Measurements from ENCODE around the gene ECM2. TPM values are rescaled to one million over a fixed set of nuclear protein-coding genes. Genes with fewer than 3 reads are reported as not detected.

The ECM2 gene
- total and polyA plus RNA-seq, 2 experiments from 2014 or later, result 4.0 to 20.8 TPM

- Histone ChIP-seq H3K27me3 (no peaks in the 10 kb centered on the region), H3K9me2 (replicated peaks; ENCODE audit: insufficient read depth) (no peaks in the 10 kb centered on the region), H3K4me1 (ENCODE audit: insufficient read depth) (peaks cover 11% of the 10 kb centered on the region), H4K20me1 (ENCODE audit: insufficient read depth, poor library complexity, severe bottlenecking) (no peaks in the 10 kb centered on the region), H2AFZ (no peak overlapping the region), H3K4me2 (peak overlapping the region; percentile 28), H3K4me3 (no peak overlapping the region), H3K27ac (peak overlapping the region; percentile 56), H3K79me2 (no peaks in the 10 kb centered on the region), H3K36me3 (replicated peaks; ENCODE audit: insufficient read depth, low read depth) (no peaks in the 10 kb centered on the region), H3K9me3 (ENCODE audit: low read depth) (no peaks in the 10 kb centered on the region)
- DNase-seq (ENCODE audit: low spot score), result peak; percentile 10
- WGBS (ENCODE audit: low lambda C conversion rate, missing lambda C conversion rate), result 55% methylated on average over 5 of the region's 5 CpGs
- TF ChIP-seq CTCF (IDR thresholded peaks at IDR 0.05; ENCODE audit: poor library complexity), result no peak
- TF ChIP-seq EZH2phosphoT487 (IDR thresholded peaks at IDR 0.05; ENCODE audit: low read depth, severe bottlenecking, unreplicated experiment), result no peak
- TF ChIP-seq EZH2 (IDR thresholded peaks at IDR 0.05; ENCODE audit: borderline replicate concordance), result no peak
These were observed 26.7 kb upstream of the ECM2 start for GRCh38 chr9:92562461-92562967.

DNA sequence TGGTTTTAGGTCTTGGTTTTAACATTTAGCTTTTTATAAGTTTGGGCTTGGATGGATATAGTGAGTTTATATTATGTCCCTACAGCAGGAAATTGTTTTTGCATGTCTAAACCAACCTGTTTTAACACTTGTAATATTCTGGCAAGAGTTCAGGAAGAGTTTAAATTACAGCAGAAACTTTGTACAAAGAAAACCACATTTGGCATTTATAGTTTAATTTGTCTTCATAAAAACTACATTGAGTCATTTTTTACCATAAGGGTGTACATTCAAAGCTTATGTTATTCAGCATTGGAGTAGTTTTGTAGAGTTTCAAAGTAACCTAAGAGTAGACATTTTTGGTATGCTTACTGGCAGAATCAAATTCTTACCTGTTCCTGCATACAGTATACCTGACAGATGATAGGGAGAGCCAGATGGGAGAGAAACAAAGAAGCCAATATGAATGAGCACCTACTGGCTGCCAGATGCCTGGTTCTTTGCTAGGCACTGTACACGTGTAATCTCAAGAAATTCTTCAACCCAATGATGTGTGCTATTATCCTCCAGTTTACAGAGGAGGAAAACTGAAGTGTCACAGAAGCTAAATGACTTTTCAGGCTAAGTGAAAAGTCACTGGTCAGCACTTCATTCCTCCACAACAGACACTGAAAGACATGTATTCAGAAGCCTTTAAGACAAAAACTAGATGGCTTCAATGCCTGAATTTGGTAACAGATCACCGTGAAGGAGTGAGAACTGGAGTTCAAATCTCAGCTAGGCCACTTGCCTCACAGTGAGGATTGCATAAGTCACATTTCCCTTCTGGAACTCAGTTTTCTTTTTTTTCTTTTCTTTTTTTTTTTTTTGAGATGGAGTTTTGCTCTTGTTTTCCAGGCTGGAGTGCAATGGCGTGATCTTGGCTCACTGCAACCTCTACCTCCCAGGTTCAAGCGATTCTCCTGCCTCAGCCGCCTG, 25.9 kb upstream of the ECM2 start:
- Histone ChIP-seq H3K79me2 (no peaks in the 10 kb centered on the region), H2AFZ (no peak overlapping the region), H3K9me2 (replicated peaks; ENCODE audit: insufficient read depth) (no peaks in the 10 kb centered on the region), H3K36me3 (replicated peaks; ENCODE audit: insufficient read depth, low read depth) (no peaks in the 10 kb centered on the region), H3K27ac (peak overlapping the region; percentile 56), H3K27me3 (no peaks in the 10 kb centered on the region), H3K4me3 (no peak overlapping the region), H4K20me1 (ENCODE audit: insufficient read depth, poor library complexity, severe bottlenecking) (no peaks in the 10 kb centered on the region), H3K4me1 (ENCODE audit: insufficient read depth) (peaks cover 11% of the 10 kb centered on the region), H3K9me3 (ENCODE audit: low read depth) (no peaks in the 10 kb centered on the region), H3K4me2 (peak overlapping the region; percentile 28)
- 90% methylated on average over 5 of the region's 5 CpGs for WGBS (ENCODE audit: low lambda C conversion rate, missing lambda C conversion rate)
- DNase-seq (ENCODE audit: low spot score), result no peak
- no peak for TF ChIP-seq EZH2phosphoT487 (IDR thresholded peaks at IDR 0.05; ENCODE audit: low read depth, severe bottlenecking, unreplicated experiment)
- no peak for TF ChIP-seq CTCF (IDR thresholded peaks at IDR 0.05; ENCODE audit: poor library complexity)
- no peak for TF ChIP-seq EZH2 (IDR thresholded peaks at IDR 0.05; ENCODE audit: borderline replicate concordance)

GRCh38 chr9:92558612-92559374, 23.0 kb upstream of the ECM2 start:
- Histone ChIP-seq H3K4me2 (no peak overlapping the region), H3K4me1 (ENCODE audit: insufficient read depth) (peaks cover 11% of the 10 kb centered on the region), H3K9me2 (replicated peaks; ENCODE audit: insufficient read depth) (no peaks in the 10 kb centered on the region), H3K4me3 (no peak overlapping the region), H3K27ac (no peak overlapping the region), H3K9me3 (ENCODE audit: low read depth) (no peaks in the 10 kb centered on the region), H4K20me1 (ENCODE audit: insufficient read depth, poor library complexity, severe bottlenecking) (no peaks in the 10 kb centered on the region), H3K36me3 (replicated peaks; ENCODE audit: insufficient read depth, low read depth) (no peaks in the 10 kb centered on the region), H2AFZ (no peak overlapping the region), H3K27me3 (no peaks in the 10 kb centered on the region), H3K79me2 (no peaks in the 10 kb centered on the region)
- no peak for DNase-seq (ENCODE audit: low spot score)
- no peak for TF ChIP-seq CTCF (IDR thresholded peaks at IDR 0.05; ENCODE audit: poor library complexity)
- no peak for TF ChIP-seq EZH2 (IDR thresholded peaks at IDR 0.05; ENCODE audit: borderline replicate concordance)
- TF ChIP-seq EZH2phosphoT487 (IDR thresholded peaks at IDR 0.05; ENCODE audit: low read depth, severe bottlenecking, unreplicated experiment), result no peak
- 85% methylated on average over 16 of the region's 16 CpGs for WGBS (ENCODE audit: low lambda C conversion rate, missing lambda C conversion rate)
